GM18507 (cell line): ENCODE measurements around the gene SLC22A9.
"Not testable (repeated sequence)": the region's sequence is repeated elsewhere in the genome, so short reads cannot be mapped to it uniquely, and the experiment has no call there.

ENCODE experiments used
- DNase-seq: peaks from one replicate; pipeline ENCODE4 v3.0.0; 2011; ENCODE audit warnings: low read depth; ENCODE audit not compliant: insufficient read length; ENCODE audit errors: extremely low spot score
- FAIRE-seq: peaks from 2 replicates; lab custom pipeline; 2011; peaks lifted over from hg19 to GRCh38; lab: Jason Lieb, UNC

The SLC22A9 gene

DNA sequence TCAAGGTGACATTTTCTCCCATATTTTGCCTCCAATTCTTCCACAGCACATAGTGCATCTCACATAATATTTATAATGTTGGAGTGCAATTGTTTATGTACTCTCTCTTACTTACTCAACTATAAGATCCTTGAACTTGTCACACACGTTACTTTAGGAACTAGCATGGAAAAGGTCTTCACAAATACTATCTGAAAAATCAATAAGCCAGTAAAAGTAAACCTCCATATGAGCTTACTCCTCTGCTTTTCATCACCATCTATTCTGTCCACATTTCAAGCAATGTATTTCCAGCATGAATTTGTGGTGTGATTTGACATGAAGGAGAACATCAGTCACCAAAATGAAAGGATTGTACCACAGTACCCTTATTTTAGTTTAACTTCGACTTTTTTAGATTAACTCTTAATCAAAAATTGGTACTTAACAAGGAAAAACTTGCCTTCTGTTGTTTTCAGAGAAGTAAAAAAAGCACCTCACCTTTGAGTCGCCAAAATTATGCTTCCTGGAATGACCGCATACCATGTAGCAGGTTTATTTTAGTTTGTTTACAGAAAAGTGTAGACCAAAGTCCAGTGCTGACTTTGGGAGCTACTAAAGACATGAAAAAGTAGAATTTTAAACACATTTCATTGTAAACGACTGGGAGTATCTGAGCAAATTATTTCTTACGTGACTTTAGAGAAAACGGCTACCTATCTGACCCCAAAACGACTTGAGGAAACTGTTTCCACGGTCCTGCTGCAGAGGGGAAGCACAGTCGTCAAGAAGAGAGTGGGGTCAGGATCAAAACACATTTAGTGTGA, at the start of gene SLC22A9:
Gene SLC22A9, plus strand, starts transcription at position 621 of the 806 bp plus-strand sequence. CDS start 272 bp downstream, outside the sequence.
- FAIRE-seq, result no peak
- DNase-seq, result no peak

- no peak for FAIRE-seq
- DNase-seq, result no peak
Observed at GRCh38 chr11:63321723-63322122, 47.9 kb upstream of the SLC22A9 start.

- DNase-seq, FAIRE-seq: not testable (repeated sequence)
Observed at GRCh38 chr11:63335089-63335488, 34.5 kb upstream of the SLC22A9 start.

DNA sequence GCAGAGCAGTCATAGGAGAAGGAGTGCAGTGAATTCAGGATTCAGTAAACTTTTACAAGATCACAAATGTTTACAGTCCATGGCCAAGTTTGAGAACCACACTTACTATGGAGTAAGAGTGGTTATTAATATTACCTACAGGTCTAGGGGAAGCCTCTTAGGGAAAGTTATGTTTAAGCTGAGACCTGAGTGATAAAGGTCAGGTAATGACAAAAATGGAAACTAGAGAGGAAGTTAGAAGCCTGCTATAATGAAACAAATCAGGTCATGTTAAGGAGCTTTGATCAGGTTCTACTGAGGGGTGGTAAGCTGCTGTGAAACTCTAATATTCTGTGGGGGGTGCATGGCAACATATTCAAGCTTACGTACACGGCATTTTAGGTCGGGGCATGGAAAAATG, 32.5 kb upstream of the SLC22A9 start:
- no peak for FAIRE-seq

DNA sequence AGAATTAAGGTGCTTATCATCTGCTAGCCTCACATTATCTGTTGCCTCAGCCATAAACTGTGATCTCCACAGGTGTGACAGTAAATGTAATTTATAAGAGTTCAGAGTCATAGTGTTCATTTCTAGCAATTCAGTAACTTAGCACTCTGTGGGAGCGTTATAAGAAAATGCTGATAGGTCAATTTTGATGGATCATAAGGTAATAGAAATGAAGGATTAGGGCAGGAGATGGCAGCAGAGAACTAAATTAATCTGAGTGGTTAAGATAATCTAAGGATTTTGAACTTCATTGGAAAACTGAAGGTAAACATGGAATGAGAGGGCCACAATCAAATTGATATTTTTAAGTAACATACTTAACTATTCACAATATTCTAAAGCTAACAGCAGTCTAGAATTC, 26.5 kb upstream of the SLC22A9 start:
- FAIRE-seq (no peak), DNase-seq (no peak)

More for the DNA sequence above, 32.5 kb upstream of the SLC22A9 start:
- DNase-seq, result no peak

GRCh38 chr11:63352144-63352543, 17.4 kb upstream of the SLC22A9 start:
- DNase-seq (no peak), FAIRE-seq (no peak)

DNA sequence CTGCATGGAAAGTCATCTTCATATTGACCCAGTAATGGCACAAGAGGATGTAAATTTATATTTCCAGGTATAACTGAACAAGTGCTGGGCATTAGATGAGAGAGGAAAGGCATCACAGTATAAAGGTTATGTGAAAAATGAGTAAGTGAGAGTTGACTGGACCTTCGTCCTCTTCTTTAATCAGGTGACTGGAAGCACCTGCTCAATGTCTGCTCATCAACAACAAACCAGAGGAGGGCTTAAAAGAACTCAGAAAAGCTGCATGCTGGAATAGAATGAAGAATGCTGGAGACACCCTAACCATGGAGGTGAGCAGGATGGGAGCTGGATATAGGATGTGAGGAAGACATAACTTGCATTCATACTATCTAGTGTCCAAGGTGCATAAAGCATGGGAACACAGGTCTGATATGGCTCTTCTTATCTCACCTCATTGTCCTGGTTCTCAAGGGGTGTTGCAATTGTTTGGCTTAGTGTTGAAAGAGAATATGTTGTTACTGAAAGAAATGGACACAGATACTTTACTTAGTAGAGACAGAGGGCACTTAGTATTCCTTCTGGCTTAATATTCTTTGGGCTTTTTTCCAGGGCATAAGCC, 7.3 kb upstream of the SLC22A9 start:
- DNase-seq (no peak), FAIRE-seq (no peak)

DNA sequence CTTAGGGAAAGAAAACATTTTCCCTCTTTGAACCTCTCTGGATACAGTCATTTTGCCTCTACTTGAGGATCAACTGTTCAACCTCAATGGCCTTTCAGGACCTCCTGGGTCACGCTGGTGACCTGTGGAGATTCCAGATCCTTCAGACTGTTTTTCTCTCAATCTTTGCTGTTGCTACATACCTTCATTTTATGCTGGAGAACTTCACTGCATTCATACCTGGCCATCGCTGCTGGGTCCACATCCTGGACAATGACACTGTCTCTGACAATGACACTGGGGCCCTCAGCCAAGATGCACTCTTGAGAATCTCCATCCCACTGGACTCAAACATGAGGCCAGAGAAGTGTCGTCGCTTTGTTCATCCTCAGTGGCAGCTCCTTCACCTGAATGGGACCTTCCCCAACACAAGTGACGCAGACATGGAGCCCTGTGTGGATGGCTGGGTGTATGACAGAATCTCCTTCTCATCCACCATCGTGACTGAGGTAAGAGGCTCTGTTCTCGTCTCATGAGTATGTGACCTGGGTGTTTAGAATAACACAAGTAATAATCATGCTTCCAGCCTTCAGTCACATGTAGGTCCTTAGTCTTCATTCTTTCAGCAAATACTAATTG, 495 bp downstream of the SLC22A9 start:
- DNase-seq (no peak), FAIRE-seq (no peak)

DNA sequence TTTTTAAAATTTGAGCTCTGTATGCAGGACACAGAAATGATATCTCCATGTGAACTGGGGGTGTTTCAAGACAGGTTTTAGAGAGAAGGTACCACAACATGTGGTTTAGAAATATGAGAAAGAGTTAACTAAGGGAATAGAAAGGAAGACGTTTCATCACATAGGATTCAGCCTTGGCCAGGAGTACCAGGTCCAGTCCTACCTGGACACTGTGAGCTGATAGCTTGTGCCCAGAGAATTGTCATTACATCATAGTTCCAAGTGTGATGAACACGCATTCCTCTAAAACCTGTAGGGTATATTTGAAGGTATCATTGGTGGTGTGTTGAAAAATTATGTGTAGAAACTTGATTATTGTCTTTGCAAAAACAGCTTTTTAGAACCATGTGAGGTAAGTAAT, 1.8 kb downstream of the SLC22A9 start:
- no peak for FAIRE-seq
- DNase-seq, result no peak

DNA sequence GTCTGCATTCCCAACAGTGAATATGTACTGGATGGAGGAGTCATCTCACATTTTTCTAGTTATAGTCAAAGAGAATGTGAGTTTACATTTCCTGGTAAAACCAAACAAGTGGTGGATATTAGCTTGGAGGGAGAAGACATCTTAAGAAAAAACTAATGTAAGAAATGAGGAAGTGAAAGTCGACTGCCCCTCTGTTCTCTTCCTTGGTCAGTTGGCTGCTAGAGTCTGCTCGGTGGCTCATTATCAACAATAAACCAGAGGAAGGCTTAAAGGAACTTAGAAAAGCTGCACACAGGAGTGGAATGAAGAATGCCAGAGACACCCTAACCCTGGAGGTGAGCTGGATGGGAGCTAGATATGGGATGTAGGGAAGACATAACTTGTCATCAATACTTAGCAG, 5.8 kb downstream of the SLC22A9 start:
- FAIRE-seq (peak; percentile 65), DNase-seq (no peak)

DNA sequence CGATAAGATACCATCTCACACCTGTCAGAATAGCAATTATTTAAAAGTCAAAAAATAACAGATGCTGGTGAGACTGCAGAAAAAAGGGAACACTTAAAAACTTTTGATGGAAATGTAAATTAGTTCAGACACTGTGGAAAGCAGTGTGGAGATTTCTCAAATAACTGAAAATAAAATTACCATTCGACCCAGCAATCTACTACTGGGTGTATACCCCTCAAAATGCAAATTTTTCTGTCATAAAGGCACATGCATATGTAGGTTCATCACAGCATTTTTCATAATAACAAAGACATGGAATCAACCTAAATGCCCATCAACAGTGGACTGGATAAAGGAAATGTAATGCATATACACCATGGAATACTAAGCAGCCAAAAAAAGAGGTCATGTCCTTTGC, 10.5 kb downstream of the SLC22A9 start:
- FAIRE-seq (no peak), DNase-seq (no peak)

- no peak for DNase-seq
- FAIRE-seq, result no peak
Observed at GRCh38 chr11:63395697-63396096, 26.1 kb downstream of the SLC22A9 start.

- FAIRE-seq, result no peak
- DNase-seq, result no peak
Observed at GRCh38 chr11:63404161-63404935, 34.8 kb downstream of the SLC22A9 start.

DNA sequence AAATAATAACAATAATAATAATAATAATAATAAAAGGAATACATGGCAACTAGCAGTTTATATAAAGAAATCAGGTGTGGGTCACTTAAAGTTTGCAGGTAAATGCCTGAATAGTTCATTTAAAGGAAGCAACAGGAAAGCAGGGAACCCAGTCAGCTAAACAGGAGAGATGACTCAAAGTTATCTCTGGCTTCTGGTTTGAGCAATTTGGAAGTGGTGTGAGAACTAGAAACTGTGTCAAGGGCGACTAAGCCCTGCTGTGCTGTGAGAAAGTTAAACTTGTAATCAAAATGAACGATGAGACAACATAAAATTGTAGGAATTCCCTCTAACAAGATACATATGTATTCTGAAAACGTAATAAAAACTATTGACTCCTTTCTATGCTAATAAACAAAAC, 35.5 kb downstream of the SLC22A9 start:
- DNase-seq (no peak), FAIRE-seq (no peak)

GRCh38 chr11:63406458-63406857, 36.9 kb downstream of the SLC22A9 start:
- FAIRE-seq, result no peak
- no peak for DNase-seq

- no peak for FAIRE-seq
- DNase-seq, result no peak
Observed at GRCh38 chr11:63417174-63417852, 47.7 kb downstream of the SLC22A9 start.

DNA sequence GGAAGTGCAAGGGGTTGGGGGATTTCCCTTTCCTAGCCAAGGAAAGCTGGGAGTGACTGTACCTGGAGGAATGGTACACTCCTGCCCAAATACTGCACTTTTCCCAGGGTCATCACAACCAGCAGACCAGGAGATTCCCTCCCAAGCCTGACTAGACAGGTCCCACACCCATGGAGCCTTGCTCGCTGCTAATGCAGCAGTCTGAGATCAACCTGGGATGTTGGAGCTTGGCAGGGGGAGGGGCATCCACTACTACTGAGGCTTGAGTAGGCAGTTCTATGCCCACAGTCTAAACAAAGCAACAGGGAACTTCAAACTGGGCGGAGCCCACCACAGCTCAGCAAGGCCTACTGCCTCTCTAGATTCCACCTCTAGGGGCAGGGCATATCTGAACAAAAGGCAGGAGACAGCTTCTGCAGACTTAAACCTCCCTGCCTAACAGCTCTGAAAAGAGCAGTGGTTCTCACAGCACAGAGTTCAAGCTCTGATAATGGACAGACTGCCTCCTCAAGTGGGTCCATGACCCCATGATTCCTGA, 58.5 kb downstream of the SLC22A9 start:
- no peak for DNase-seq
- no peak for FAIRE-seq

- FAIRE-seq, DNase-seq: not testable (repeated sequence)
Observed at GRCh38 chr11:63430731-63431130, 61.1 kb downstream of the SLC22A9 start.

DNA sequence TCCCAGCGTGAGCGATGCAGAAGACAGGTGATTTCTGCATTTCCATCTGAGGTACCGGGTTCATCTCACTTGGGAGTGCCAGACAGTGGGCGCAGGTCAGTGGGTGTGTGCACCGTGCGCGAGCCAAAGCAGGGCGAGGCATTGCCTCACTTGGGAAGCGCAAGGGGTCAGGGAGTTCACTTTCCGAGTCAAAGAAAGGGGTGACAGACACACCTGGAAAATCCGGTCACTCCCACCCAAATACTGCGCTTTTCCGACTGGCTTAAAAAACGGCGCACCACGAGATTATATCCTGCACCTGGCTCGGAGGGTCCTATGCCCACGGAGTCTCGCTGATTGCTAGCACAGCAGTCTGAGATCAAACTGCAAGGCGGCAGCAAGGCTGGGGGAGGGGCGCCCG, 65.8 kb downstream of the SLC22A9 start:
- FAIRE-seq, DNase-seq: not testable (repeated sequence)
